CD14-positive monocyte (primary cell): Measurements from ENCODE around the gene NLGN1. TPM values are rescaled to one million over a fixed set of nuclear protein-coding genes. Genes with fewer than 3 reads are reported as not detected.

Experiments used
- DNase-seq, 3 donors: peaks; one replicate each; pipeline ENCODE4 v3.0.0-alpha.2; 2011 to 2022
- H2AFZ ChIP-seq: 2 replicates; pipeline ENCODE4 v1.6.0; 2012; ENCODE audit warnings: mild to moderate bottlenecking, low read depth, low read length, inconsistent platforms; ENCODE audit not compliant: insufficient read depth, poor library complexity, severe bottlenecking
- H3K27ac ChIP-seq, 2 donors: 1 replicate in 1 of 2; 2 replicates in 1 of 2; pipeline ENCODE4 v1.5.1; 2012 to 2013; ENCODE audit warnings: low read length in 2 of 2, control low read depth in 1 of 2, inconsistent platforms in 1 of 2, low read depth in 1 of 2, mild to moderate bottlenecking in 1 of 2
- H3K27me3 ChIP-seq, 2 donors: one replicate each; pipeline versions ENCODE4 v1.6.0 to v1.6.1; 2011 to 2013; ENCODE audit warnings: low read length in 2 of 2; ENCODE audit not compliant: control insufficient read depth in 2 of 2, insufficient read depth in 2 of 2
- H3K36me3 ChIP-seq, 2 donors: replicated peaks in 1 of 2; 1 replicate in 1 of 2; 2 replicates in 1 of 2; pipeline versions ENCODE4 v1.5.1 to v1.6.1; 2012 to 2013; ENCODE audit warnings: low read length in 2 of 2, control low read depth in 1 of 2, inconsistent platforms in 1 of 2, mild to moderate bottlenecking in 1 of 2; ENCODE audit not compliant: insufficient read depth in 2 of 2, control insufficient read depth in 1 of 2
- H3K4me1 ChIP-seq, 2 donors: 1 replicate in 1 of 2; 2 replicates in 1 of 2; pipeline versions ENCODE4 v1.5.1 to v1.6.1; 2012 to 2013; ENCODE audit warnings: low read length in 2 of 2, control low read depth in 1 of 2, inconsistent platforms in 1 of 2, mild to moderate bottlenecking in 1 of 2, moderate library complexity in 1 of 2; ENCODE audit not compliant: insufficient read depth in 2 of 2, control insufficient read depth in 1 of 2
- H3K4me2 ChIP-seq: replicated peaks from 2 replicates; pipeline ENCODE3; 2012; ENCODE audit warnings: low read length, moderate library complexity, mild to moderate bottlenecking; ENCODE audit not compliant: poor library complexity, severe bottlenecking; ENCODE audit errors: extremely low read depth
- H3K4me3 ChIP-seq, 3 experiments: fragments of 200-600 bp in 1 of 3; sonication (generic) in 1 of 3; replicated peaks in 1 of 3; 1 replicate in 2 of 3; 2 replicates in 1 of 3; pipeline ENCODE4 v1.5.1; 2011 to 2013; ENCODE audit warnings: low read length in 3 of 3, mild to moderate bottlenecking in 3 of 3, control low read depth in 2 of 3, low read depth in 2 of 3, inconsistent platforms in 1 of 3, moderate library complexity in 1 of 3
- H3K79me2 ChIP-seq: 2 replicates; pipeline ENCODE4 v1.6.0; 2012; ENCODE audit warnings: mild to moderate bottlenecking, control low read depth, inconsistent platforms, low read length, moderate library complexity; ENCODE audit not compliant: insufficient read depth
- H3K9ac ChIP-seq: 2 replicates; pipeline ENCODE4 v1.6.0; 2017; ENCODE audit warnings: low read length, mild to moderate bottlenecking; ENCODE audit not compliant: insufficient read depth, poor library complexity, severe bottlenecking
- H3K9me3 ChIP-seq, 2 donors: replicated peaks in 1 of 2; 1 replicate in 1 of 2; 2 replicates in 1 of 2; pipeline versions ENCODE4 v1.5.1 to v1.6.1; 2012 to 2013; ENCODE audit warnings: low read length in 2 of 2, control low read depth in 1 of 2; ENCODE audit not compliant: control insufficient read depth in 1 of 2, insufficient read depth in 1 of 2
- H4K20me1 ChIP-seq: 2 replicates; pipeline ENCODE4 v1.6.0; 2012; ENCODE audit warnings: mild to moderate bottlenecking, low read length, control low read depth, moderate library complexity; ENCODE audit not compliant: insufficient read depth
- H3K27ac Mint-ChIP-seq, 7 donors: one replicate each; pipeline ENCODE4 v1.8.0; 2020; ENCODE audit warnings: mild to moderate bottlenecking in 7 of 7, mixed read lengths in 7 of 7, moderate library complexity in 6 of 7, inconsistent platforms in 2 of 7
- H3K27me3 Mint-ChIP-seq, 3 donors: one replicate each; pipeline ENCODE4 v1.8.0; 2021 to 2022; ENCODE audit warnings: low read depth in 3 of 3, mild to moderate bottlenecking in 3 of 3, mixed read lengths in 3 of 3, moderate library complexity in 3 of 3, inconsistent platforms in 1 of 3
- H3K36me3 Mint-ChIP-seq, 2 donors: one replicate each; pipeline ENCODE4 v1.8.0; 2020; ENCODE audit warnings: mixed read lengths in 2 of 2, inconsistent platforms in 1 of 2, mild to moderate bottlenecking in 1 of 2
- H3K4me1 Mint-ChIP-seq: one replicate; pipeline ENCODE4 v1.8.0; 2020; ENCODE audit warnings: mild to moderate bottlenecking, mixed read lengths
- H3K4me3 Mint-ChIP-seq, 2 donors: one replicate each; pipeline ENCODE4 v1.8.0; 2020; ENCODE audit warnings: mild to moderate bottlenecking in 2 of 2, mixed read lengths in 2 of 2, moderate library complexity in 1 of 2
- H3K9me3 Mint-ChIP-seq, 7 donors: one replicate each; pipeline ENCODE4 v1.8.0; 2020 to 2022; ENCODE audit warnings: mixed read lengths in 7 of 7, mild to moderate bottlenecking in 6 of 7, moderate library complexity in 6 of 7, inconsistent platforms in 2 of 7
- CTCF ChIP-seq: fragments of 200-600 bp; IDR thresholded peaks from one replicate; pipeline ENCODE4 v1.8.0; 2022; ENCODE audit warnings: antibody characterized with exemption, mild to moderate bottlenecking
- WGBS: methylation state at CpG from one replicate; pipeline ENCODE4 v1.1.5; 2013; ENCODE audit warnings: missing lambda C conversion rate; ENCODE audit not compliant: insufficient coverage; 5-methylcytosine and 5-hydroxymethylcytosine counted together
- intact Hi-C, 2 donors: fragments of 100-400 bp; cut with micrococcal nuclease; formaldehyde crosslinking; loops; one replicate each; pipeline versions ENCODE4 v1.15.0 to v1.15.1; 2023
- polyA plus RNA-seq, 3 donors: library from polyadenylated mRNA; depleted of rRNA in 1 of 3; unstranded in 2 of 3; stranded (reverse) in 1 of 3; fragments of 300-500 nt in 2 of 3; fragments of >200 nt in 1 of 3; fragmentation: Illumina TruSeq in 2 of 3; gene quantifications; 1 replicate in 2 of 3; 2 replicates in 1 of 3; pipeline ENCODE4 v1.2.3, GENCODE V29; 2012 to 2021

NLGN1 gene
- polyA plus RNA-seq, 3 donors, result not detected

- H3K4me3 Mint-ChIP-seq, result no peak overlapping the region
- no peak for DNase-seq
- no peaks in the 10 kb centered on the region for H3K36me3 Mint-ChIP-seq
- no peaks in the 10 kb centered on the region for H4K20me1 ChIP-seq
- H3K4me1 ChIP-seq, result no peaks in the 10 kb centered on the region
- no peaks in the 10 kb centered on the region for H3K9me3 ChIP-seq
- peaks cover 0 to 5% (median 0%) of the 10 kb centered on the region in 7 donors for H3K9me3 Mint-ChIP-seq
- H3K27me3 Mint-ChIP-seq, result peaks cover 0 to 2% (median 0%) of the 10 kb centered on the region in 3 donors
- H3K27ac ChIP-seq, result no peak overlapping the region
- H3K27me3 ChIP-seq, result no peaks in the 10 kb centered on the region
- H3K79me2 ChIP-seq, result no peaks in the 10 kb centered on the region
- no peak overlapping the region for H2AFZ ChIP-seq
- H3K4me1 Mint-ChIP-seq, result no peaks in the 10 kb centered on the region
- H3K9ac ChIP-seq, result no peak overlapping the region
- no peak overlapping the region for H3K27ac Mint-ChIP-seq
- no peak overlapping the region for H3K4me2 ChIP-seq
- WGBS, result no CpG with 5 or more reads among the region's 2 CpGs
- intact Hi-C loops, result no loop called here
- H3K4me3 ChIP-seq, result no peak overlapping the region
- H3K36me3 ChIP-seq, result no peaks in the 10 kb centered on the region
- no peak for TF ChIP-seq CTCF
Measured at GRCh38 chr3:173863551-173863950, 466.0 kb downstream of the NLGN1 start.

- Mint-ChIP-seq H3K9me3 (peaks cover 0 to 5% (median 0%) of the 10 kb centered on the region in 7 donors), H3K27me3 (peaks cover 0 to 2% (median 0%) of the 10 kb centered on the region in 3 donors)
- H2AFZ ChIP-seq, result no peak overlapping the region
Measured at GRCh38 chr3:173865900-173866498, 468.5 kb downstream of the NLGN1 start.

More at GRCh38 chr3:173865900-173866498, 468.5 kb downstream of the NLGN1 start:
- Mint-ChIP-seq H3K36me3 (no peaks in the 10 kb centered on the region), H3K4me3 (no peak overlapping the region), H3K4me1 (no peaks in the 10 kb centered on the region), H3K27ac (no peak overlapping the region)
- no CpG with 5 or more reads among the region's 7 CpGs for WGBS
- Histone ChIP-seq H3K9ac (no peak overlapping the region), H3K9me3 (no peaks in the 10 kb centered on the region), H3K27me3 (no peaks in the 10 kb centered on the region), H3K36me3 (no peaks in the 10 kb centered on the region), H3K79me2 (no peaks in the 10 kb centered on the region), H3K4me1 (no peaks in the 10 kb centered on the region), H3K4me3 (no peak overlapping the region), H3K27ac (no peak overlapping the region), H3K4me2 (no peak overlapping the region), H4K20me1 (no peaks in the 10 kb centered on the region)
- no peak for DNase-seq
- intact Hi-C loops, result no loop called here
- no peak for TF ChIP-seq CTCF
